Keratinocyte (primary cell): ENCODE results near the gene KMT2C. TPM values are rescaled to one million over a fixed set of nuclear protein-coding genes. Genes with fewer than 3 reads are reported as not detected.

ENCODE experiments used
- DNase-seq: peaks from one replicate; pipeline ENCODE4 v3.0.0-alpha.2; 2011; ENCODE audit warnings: low read depth, missing footprints, low spot score
- FAIRE-seq: peaks from 2 replicates; lab custom pipeline; 2011; peaks lifted over from hg19 to GRCh38; lab: Jason Lieb, UNC
- H2AFZ ChIP-seq: 2 replicates; pipeline ENCODE4 v1.6.0; 2012; ENCODE audit warnings: low read length, control low read depth, inconsistent platforms; ENCODE audit not compliant: control insufficient read depth
- H3K27ac ChIP-seq: 2 replicates; pipeline ENCODE4 v1.5.1; 2011; ENCODE audit warnings: low read length; ENCODE audit not compliant: control insufficient read depth, insufficient read depth
- H3K27me3 ChIP-seq: 3 replicates; pipeline ENCODE4 v1.6.0; 2011; ENCODE audit warnings: low read length; ENCODE audit not compliant: control insufficient read depth, insufficient read depth; ENCODE audit errors: extremely low read depth
- H3K36me3 ChIP-seq, 2 experiments: 2 replicates in 1 of 2; 3 replicates in 1 of 2; pipeline ENCODE4 v1.5.1; 2011; ENCODE audit warnings: low read length in 2 of 2, mild to moderate bottlenecking in 1 of 2; ENCODE audit not compliant: control insufficient read depth in 2 of 2, insufficient read depth in 2 of 2; ENCODE audit errors: extremely low read depth in 1 of 2
- H3K4me1 ChIP-seq: 3 replicates; pipeline ENCODE4 v1.5.1; 2011; ENCODE audit warnings: low read length; ENCODE audit not compliant: control insufficient read depth, insufficient read depth; ENCODE audit errors: extremely low read depth
- H3K4me2 ChIP-seq: 3 replicates; pipeline ENCODE4 v1.6.0; 2011; ENCODE audit warnings: low read depth, low read length; ENCODE audit not compliant: control insufficient read depth, insufficient read depth; ENCODE audit errors: extremely low read depth
- H3K4me3 ChIP-seq, 3 experiments: fragments of 200-600 bp in 1 of 3; sonication (generic) in 1 of 3; 2 replicates in 2 of 3; 3 replicates in 1 of 3; pipeline ENCODE4 v1.5.1; 2011 to 2016; ENCODE audit warnings: low read length in 3 of 3, mild to moderate bottlenecking in 3 of 3, control low read depth in 2 of 3, inconsistent platforms in 1 of 3, low read depth in 1 of 3, mixed read lengths in 1 of 3, mixed run types in 1 of 3, moderate library complexity in 1 of 3; ENCODE audit not compliant: control insufficient read depth in 2 of 3, insufficient read depth in 2 of 3; ENCODE audit errors: extremely low read depth in 1 of 3
- H3K79me2 ChIP-seq: 2 replicates; pipeline ENCODE4 v1.6.0; 2012; ENCODE audit warnings: low read length; ENCODE audit not compliant: control insufficient read depth, insufficient read depth
- H3K9ac ChIP-seq: 3 replicates; pipeline ENCODE4 v1.6.0; 2011; ENCODE audit warnings: low read length; ENCODE audit not compliant: control insufficient read depth, insufficient read depth; ENCODE audit errors: extremely low read depth
- H3K9me1 ChIP-seq: 3 replicates; pipeline ENCODE4 v1.6.0; 2011; ENCODE audit warnings: low read length; ENCODE audit not compliant: control insufficient read depth, insufficient read depth; ENCODE audit errors: extremely low read depth
- H3K9me3 ChIP-seq: 2 replicates; pipeline ENCODE4 v1.5.1; 2012; ENCODE audit warnings: low read depth, low read length; ENCODE audit not compliant: control insufficient read depth
- H4K20me1 ChIP-seq: 3 replicates; pipeline ENCODE4 v1.6.0; 2011; ENCODE audit warnings: low read length; ENCODE audit not compliant: control insufficient read depth, insufficient read depth; ENCODE audit errors: extremely low read depth
- EZH2 ChIP-seq: IDR thresholded peaks from one replicate; pipeline ENCODE4 v1.6.1; 2012; ENCODE audit warnings: inconsistent platforms, mild to moderate bottlenecking, low read length, moderate library complexity
- dilution Hi-C: fragments of 300-500 bp; cut with MboI; formaldehyde crosslinking; loops from one replicate; pipeline ENCODE4 v1.7.0; 2020; ENCODE audit warnings: low sequenced_read_pairs; ENCODE audit not compliant: extremely low pct_ligation_motif_present
- polyA plus RNA-seq, 5 experiments: library from polyadenylated mRNA; depleted of rRNA in 3 of 5; stranded (reverse) in 3 of 5; stranded (forward) in 1 of 5; unstranded in 1 of 5; fragments of >200 nt; gene quantifications; 1 replicate in 1 of 5; 2 replicates in 3 of 5; 3 replicates in 1 of 5; pipeline versions ENCODE4 v1.2.1 to v1.2.3, GENCODE V29; 2011 to 2012; ENCODE audit warnings: missing spikeins in 2 of 5, low read depth in 1 of 5, low replicate concordance in 1 of 5
- TF ChIP-seq, protein P1 (sequence below), 3 experiments: IDR thresholded peaks in 1 of 3; conservative IDR thresholded peaks in 1 of 3; optimal IDR thresholded peaks in 1 of 3; 2 replicates in 2 of 3; 3 replicates in 1 of 3; pipeline versions ENCODE3 to v1.5.1; 2011; ENCODE audit warnings: low read length in 3 of 3, mild to moderate bottlenecking in 3 of 3, moderate library complexity in 2 of 3, control low read depth in 1 of 3, inconsistent platforms in 1 of 3; ENCODE audit not compliant: insufficient read depth in 2 of 3; ENCODE audit errors: extremely low read depth in 1 of 3

KMT2C gene
- polyA plus RNA-seq, 1 donor (not counting 4 experiments of a cell fraction or from before 2014, with no cell fraction given): 8.5 TPM

DNA sequence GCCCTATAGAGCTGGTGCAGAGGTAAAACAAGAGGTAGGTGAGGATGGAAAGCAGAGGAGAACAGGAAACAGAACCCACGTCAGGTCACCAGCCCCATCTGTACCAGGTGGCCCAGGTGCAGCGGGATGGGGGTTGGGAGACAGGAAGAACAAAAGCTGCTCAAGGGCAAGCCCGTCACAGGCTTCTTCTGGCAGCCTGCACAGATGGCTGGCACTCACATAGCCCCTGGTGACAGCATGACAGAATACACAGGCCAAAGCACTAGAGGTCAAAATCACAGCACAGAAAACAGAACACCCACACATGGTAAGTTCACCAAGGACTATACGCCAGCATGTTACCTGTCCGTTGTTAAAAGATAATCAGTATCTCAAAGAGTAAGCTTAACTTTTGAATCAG, 283.5 kb downstream of the KMT2C start:
- Histone ChIP-seq H3K9ac (no peak overlapping the region), H3K9me1 (no peaks in the 10 kb centered on the region), H2AFZ (no peak overlapping the region), H3K9me3 (no peaks in the 10 kb centered on the region), H3K4me1 (no peaks in the 10 kb centered on the region), H3K4me2 (no peak overlapping the region), H3K36me3 (peaks cover 25 to 27% of the 10 kb centered on the region in 2 experiments), H3K4me3 (no peak overlapping the region), H3K79me2 (no peaks in the 10 kb centered on the region), H4K20me1 (no peaks in the 10 kb centered on the region), H3K27ac (no peak overlapping the region), H3K27me3 (no peaks in the 10 kb centered on the region)
- dilution Hi-C loops: no loop called here
- no peak for DNase-seq
- FAIRE-seq: no peak
- TF ChIP-seq, protein P1, sequence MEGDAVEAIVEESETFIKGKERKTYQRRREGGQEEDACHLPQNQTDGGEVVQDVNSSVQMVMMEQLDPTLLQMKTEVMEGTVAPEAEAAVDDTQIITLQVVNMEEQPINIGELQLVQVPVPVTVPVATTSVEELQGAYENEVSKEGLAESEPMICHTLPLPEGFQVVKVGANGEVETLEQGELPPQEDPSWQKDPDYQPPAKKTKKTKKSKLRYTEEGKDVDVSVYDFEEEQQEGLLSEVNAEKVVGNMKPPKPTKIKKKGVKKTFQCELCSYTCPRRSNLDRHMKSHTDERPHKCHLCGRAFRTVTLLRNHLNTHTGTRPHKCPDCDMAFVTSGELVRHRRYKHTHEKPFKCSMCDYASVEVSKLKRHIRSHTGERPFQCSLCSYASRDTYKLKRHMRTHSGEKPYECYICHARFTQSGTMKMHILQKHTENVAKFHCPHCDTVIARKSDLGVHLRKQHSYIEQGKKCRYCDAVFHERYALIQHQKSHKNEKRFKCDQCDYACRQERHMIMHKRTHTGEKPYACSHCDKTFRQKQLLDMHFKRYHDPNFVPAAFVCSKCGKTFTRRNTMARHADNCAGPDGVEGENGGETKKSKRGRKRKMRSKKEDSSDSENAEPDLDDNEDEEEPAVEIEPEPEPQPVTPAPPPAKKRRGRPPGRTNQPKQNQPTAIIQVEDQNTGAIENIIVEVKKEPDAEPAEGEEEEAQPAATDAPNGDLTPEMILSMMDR (optimal IDR thresholded peaks at IDR 0.05 in 1 of 3, IDR thresholded peaks at IDR 0.05 in 1 of 3, conservative IDR thresholded peaks at IDR 0.05 in 1 of 3; ENCODE audit: extremely low read depth in 1 of 3, insufficient read depth in 2 of 3, low read length in 3 of 3): no peak
- no peak for TF ChIP-seq EZH2

DNA sequence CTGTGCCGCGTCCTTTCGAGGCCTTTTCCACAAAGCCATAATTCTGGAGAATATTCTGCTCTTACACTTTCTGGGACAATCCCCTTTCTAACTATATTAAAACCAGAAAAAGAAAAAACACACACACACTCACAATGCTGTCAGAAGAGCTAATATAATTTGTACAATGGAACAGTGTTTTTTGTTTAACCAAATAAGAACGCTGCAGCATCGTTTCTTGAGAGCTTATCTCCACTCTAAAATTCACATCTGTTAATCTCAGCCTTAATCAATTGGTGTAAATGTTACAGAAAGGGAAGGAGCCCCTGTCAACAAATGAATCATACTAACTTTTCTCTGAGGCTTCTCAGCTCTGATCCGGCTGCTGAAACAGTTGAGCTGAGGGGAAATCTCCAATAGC, 286.4 kb downstream of the KMT2C start:
- DNase-seq: no peak
- Histone ChIP-seq H2AFZ (no peak overlapping the region), H3K4me1 (no peaks in the 10 kb centered on the region), H3K36me3 (peaks cover 25 to 36% of the 10 kb centered on the region in 2 experiments), H4K20me1 (no peaks in the 10 kb centered on the region), H3K4me3 (no peak overlapping the region), H3K79me2 (no peaks in the 10 kb centered on the region), H3K9ac (no peak overlapping the region), H3K4me2 (no peak overlapping the region), H3K9me1 (no peaks in the 10 kb centered on the region), H3K27ac (no peak overlapping the region), H3K27me3 (no peaks in the 10 kb centered on the region), H3K9me3 (no peaks in the 10 kb centered on the region)
- FAIRE-seq: no peak
- TF ChIP-seq, protein P1 (optimal IDR thresholded peaks at IDR 0.05 in 1 of 3, IDR thresholded peaks at IDR 0.05 in 1 of 3, conservative IDR thresholded peaks at IDR 0.05 in 1 of 3; ENCODE audit: extremely low read depth in 1 of 3, insufficient read depth in 2 of 3, low read length in 3 of 3): no peak
- no peak for TF ChIP-seq EZH2
- dilution Hi-C loops: no loop called here
